H1 (cell line): ENCODE results near the gene TPSD1.
"Not testable (repeated sequence)": the region's sequence is repeated elsewhere in the genome, so short reads cannot be mapped to it uniquely, and the experiment has no call there.

ENCODE experiments used
- POLR2A ChIP-seq, 2 experiments: IDR thresholded peaks; 1 replicate in 1 of 2; 2 replicates in 1 of 2; pipeline ENCODE4 v1.6.1; 2011; ENCODE audit warnings: low read depth in 2 of 2, low read length in 2 of 2, mild to moderate bottlenecking in 2 of 2; ENCODE audit errors: control extremely low read depth in 1 of 2
- SIN3A ChIP-seq, 2 experiments: IDR thresholded peaks in 1 of 2; conservative IDR thresholded peaks in 1 of 2; 2 replicates each; pipeline ENCODE4 v1.6.1; 2011 to 2012; ENCODE audit warnings: low read length in 2 of 2, improper control_type of control experiment in 1 of 2, low read depth in 1 of 2, mild to moderate bottlenecking in 1 of 2
- USF2 ChIP-seq: IDR thresholded peaks from 2 replicates; pipeline ENCODE4 v1.6.1; 2011; ENCODE audit warnings: low read length, improper control_type of control experiment
- TF ChIP-seq, protein P1 (sequence below), 3 experiments: IDR thresholded peaks; 1 replicate in 2 of 3; 2 replicates in 1 of 3; pipeline versions ENCODE4 v1.5.1 to v1.6.1; 2011; ENCODE audit warnings: low read length in 3 of 3, mild to moderate bottlenecking in 3 of 3, inconsistent platforms in 2 of 3, low read depth in 1 of 3, moderate library complexity in 1 of 3; ENCODE audit not compliant: insufficient read depth in 1 of 3; ENCODE audit errors: control extremely low read depth in 1 of 3

DNA sequence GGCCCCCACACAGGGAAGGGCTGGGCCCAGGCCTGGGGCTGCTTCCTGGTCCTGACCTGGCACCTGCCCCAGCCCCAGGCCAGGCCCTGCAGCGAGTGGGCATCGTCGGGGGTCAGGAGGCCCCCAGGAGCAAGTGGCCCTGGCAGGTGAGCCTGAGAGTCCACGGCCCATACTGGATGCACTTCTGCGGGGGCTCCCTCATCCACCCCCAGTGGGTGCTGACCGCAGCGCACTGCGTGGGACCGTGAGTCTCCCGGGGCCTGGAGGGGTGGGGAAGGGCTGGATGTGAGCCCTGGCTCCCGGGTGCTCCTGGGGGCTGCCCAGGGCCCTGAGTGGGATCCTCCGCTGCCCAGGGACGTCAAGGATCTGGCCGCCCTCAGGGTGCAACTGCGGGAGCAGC is 14.8 kb upstream of the TPSD1 start:
- TF ChIP-seq, protein P1, sequence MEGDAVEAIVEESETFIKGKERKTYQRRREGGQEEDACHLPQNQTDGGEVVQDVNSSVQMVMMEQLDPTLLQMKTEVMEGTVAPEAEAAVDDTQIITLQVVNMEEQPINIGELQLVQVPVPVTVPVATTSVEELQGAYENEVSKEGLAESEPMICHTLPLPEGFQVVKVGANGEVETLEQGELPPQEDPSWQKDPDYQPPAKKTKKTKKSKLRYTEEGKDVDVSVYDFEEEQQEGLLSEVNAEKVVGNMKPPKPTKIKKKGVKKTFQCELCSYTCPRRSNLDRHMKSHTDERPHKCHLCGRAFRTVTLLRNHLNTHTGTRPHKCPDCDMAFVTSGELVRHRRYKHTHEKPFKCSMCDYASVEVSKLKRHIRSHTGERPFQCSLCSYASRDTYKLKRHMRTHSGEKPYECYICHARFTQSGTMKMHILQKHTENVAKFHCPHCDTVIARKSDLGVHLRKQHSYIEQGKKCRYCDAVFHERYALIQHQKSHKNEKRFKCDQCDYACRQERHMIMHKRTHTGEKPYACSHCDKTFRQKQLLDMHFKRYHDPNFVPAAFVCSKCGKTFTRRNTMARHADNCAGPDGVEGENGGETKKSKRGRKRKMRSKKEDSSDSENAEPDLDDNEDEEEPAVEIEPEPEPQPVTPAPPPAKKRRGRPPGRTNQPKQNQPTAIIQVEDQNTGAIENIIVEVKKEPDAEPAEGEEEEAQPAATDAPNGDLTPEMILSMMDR (IDR thresholded peaks at IDR 0.05; ENCODE audit: control extremely low read depth in 1 of 3, insufficient read depth in 1 of 3, low read depth in 1 of 3, low read length in 3 of 3), result not testable (repeated sequence)
- TF ChIP-seq POLR2A (IDR thresholded peaks at IDR 0.05; ENCODE audit: control extremely low read depth in 1 of 2, low read depth in 2 of 2, low read length in 2 of 2); USF2; SIN3A (conservative IDR thresholded peaks at IDR 0.05 in 1 of 2, IDR thresholded peaks at IDR 0.05 in 1 of 2; ENCODE audit: low read depth in 1 of 2, low read length in 2 of 2): not testable (repeated sequence)
